Gastrocnemius medialis (tissue), 4 donors: ENCODE results near the gene NOVA2.

Experiments used
- CTCF ChIP-seq, 5 experiments: fragments of 450-650 bp in 3 of 5; fragments of 200-600 bp in 2 of 5; sonication (generic) in 2 of 5; IDR thresholded peaks in 4 of 5; conservative IDR thresholded peaks in 1 of 5; 1 replicate in 4 of 5; 2 replicates in 1 of 5; pipeline ENCODE4 v1.5.1; 2016 to 2019; ENCODE audit warnings: antibody characterized with exemption in 5 of 5, mild to moderate bottlenecking in 3 of 5, moderate library complexity in 3 of 5
- POLR2A ChIP-seq, 2 donors: fragments of 450-650 bp; IDR thresholded peaks; one replicate each; pipeline ENCODE4 v1.6.1; 2017; ENCODE audit warnings: antibody characterized with exemption in 2 of 2, mild to moderate bottlenecking in 2 of 2, moderate library complexity in 2 of 2

- peak; percentile 51 to 87 (median 82) for TF ChIP-seq CTCF (IDR thresholded peaks at IDR 0.05 in 4 of 5, conservative IDR thresholded peaks at IDR 0.05 in 1 of 5)
- no peak for TF ChIP-seq POLR2A (IDR thresholded peaks at IDR 0.05)
These were observed 36.2 kb upstream of the NOVA2 start for GRCh38 chr19:46009530-46010510.
